ENCODE measurements around the gene AP2S1. TPM values are rescaled to one million over a fixed set of nuclear protein-coding genes. Genes with fewer than 3 reads are reported as not detected.

The AP2S1 gene
- total RNA-seq, 1 donor from 2014 or later, result 107 TPM

DNA sequence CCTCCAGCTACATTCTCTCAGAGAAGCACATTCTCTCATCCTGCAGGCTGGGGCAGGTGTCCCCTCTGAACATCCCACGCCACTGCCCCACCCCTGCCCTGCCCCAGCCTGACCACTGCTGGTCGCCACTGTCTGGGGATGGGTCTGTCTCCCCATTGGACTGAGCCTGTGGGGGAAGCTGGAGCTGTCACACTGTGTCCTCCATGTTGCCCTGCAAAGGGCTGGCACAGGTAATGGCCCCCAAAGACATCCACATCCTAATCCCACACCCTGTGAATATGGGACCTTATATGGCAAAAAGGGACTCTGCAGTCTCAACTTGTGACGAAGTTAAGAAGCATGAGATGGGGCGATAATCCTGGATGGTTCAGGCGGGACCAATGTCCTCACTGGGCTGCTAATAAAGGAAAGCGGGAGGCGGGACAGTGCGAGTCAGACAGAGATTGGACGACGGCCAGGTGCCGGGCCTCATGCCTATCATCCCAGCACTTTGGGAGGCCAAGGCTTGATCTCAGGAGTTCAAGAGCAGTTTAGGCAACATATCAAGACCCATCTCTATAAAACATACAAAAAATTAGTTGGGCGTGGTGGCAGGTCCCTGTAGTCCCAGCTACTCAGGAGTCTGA lies 9.1 kb downstream of the AP2S1 start:
- H3K27ac Mint-ChIP-seq, result peak overlapping the region; percentile 66
- peaks cover 18% of the 10 kb centered on the region for H3K36me3 Mint-ChIP-seq
- TF ChIP-seq, protein P1, sequence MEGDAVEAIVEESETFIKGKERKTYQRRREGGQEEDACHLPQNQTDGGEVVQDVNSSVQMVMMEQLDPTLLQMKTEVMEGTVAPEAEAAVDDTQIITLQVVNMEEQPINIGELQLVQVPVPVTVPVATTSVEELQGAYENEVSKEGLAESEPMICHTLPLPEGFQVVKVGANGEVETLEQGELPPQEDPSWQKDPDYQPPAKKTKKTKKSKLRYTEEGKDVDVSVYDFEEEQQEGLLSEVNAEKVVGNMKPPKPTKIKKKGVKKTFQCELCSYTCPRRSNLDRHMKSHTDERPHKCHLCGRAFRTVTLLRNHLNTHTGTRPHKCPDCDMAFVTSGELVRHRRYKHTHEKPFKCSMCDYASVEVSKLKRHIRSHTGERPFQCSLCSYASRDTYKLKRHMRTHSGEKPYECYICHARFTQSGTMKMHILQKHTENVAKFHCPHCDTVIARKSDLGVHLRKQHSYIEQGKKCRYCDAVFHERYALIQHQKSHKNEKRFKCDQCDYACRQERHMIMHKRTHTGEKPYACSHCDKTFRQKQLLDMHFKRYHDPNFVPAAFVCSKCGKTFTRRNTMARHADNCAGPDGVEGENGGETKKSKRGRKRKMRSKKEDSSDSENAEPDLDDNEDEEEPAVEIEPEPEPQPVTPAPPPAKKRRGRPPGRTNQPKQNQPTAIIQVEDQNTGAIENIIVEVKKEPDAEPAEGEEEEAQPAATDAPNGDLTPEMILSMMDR (IDR thresholded peaks at IDR 0.05; ENCODE audit: unreplicated experiment), result no peak
- H3K4me3 Mint-ChIP-seq, result no peak overlapping the region
- DNase-seq (ENCODE audit: low spot score in 2 of 2, unreplicated experiment in 2 of 2), result no peak
- no peaks in the 10 kb centered on the region for H3K27me3 Mint-ChIP-seq (ENCODE audit: low read depth)
- no peaks in the 10 kb centered on the region for H3K9me3 Mint-ChIP-seq
- H3K4me1 Mint-ChIP-seq, result peaks cover 16% of the 10 kb centered on the region

DNA sequence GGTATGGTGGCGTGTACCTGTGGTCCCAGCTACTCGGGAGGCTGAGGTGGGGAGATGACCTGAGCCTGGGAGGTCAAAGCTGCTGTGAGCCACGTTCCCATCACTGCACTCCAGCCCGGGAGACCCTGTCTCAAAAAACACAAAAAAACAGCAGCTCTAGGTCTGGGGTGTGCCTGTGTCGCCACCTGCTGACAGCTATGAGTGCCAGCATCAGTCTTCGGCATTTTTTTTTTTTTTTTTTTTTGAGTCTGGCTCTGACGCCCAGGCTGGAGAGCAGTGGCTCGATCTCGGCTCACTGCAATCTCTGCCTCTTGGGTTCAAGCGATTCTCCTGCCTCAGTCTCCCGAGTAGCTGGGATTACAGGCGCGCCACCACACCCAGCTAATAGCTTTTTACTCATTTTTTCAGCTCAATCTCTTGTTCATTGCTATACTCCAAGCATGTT lies 10.1 kb downstream of the AP2S1 start:
- DNase-seq (ENCODE audit: low spot score in 2 of 2, unreplicated experiment in 2 of 2), result peak in 1 of 2 experiments; percentile 68
- TF ChIP-seq, protein P1 (IDR thresholded peaks at IDR 0.05; ENCODE audit: unreplicated experiment), result peak; percentile 88
- no peaks in the 10 kb centered on the region for H3K27me3 Mint-ChIP-seq (ENCODE audit: low read depth)
- H3K36me3 Mint-ChIP-seq, result peaks cover 19% of the 10 kb centered on the region
- H3K4me1 Mint-ChIP-seq, result peaks cover 16% of the 10 kb centered on the region
- H3K4me3 Mint-ChIP-seq, result no peak overlapping the region
- H3K9me3 Mint-ChIP-seq, result no peaks in the 10 kb centered on the region
- H3K27ac Mint-ChIP-seq, result peak overlapping the region; percentile 94

DNA sequence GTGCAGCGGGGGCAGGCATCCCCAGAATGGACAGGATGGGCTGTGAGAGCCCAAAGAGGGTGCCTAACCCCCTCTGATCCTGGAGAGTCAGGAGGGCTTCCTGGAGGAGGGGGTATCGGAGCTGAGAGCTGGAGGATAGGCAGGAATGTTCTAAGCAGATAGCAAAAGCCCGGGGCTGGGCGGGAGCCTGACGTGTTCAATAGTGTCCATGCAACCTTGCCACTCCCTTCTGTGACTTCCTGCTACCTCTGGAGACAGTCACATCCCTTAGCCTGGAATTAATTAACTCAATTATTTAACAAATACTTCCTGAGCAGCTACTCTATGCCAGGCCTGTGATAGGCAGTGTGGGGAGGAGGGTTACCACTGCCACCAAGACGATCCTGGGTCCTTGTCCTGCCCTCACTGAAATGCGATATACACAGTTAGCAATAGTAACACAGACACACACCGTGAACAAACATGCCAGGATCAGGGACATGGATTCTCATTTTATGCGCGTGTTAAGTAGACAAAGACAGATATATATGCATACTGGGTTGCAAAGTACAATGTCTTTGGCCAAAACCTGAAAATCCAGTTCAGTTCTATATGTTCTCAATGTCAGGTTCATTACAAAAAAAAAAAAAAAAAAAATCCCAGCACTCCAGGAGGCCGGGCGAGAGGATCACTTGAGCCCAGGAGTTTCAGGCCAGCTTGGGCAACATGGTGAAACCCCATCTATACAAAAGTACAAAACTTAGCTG lies 10.7 kb downstream of the AP2S1 start:
- no peaks in the 10 kb centered on the region for H3K9me3 Mint-ChIP-seq
- H3K4me1 Mint-ChIP-seq, result peaks cover 16% of the 10 kb centered on the region
- peak overlapping the region; percentile 94 for H3K27ac Mint-ChIP-seq
- TF ChIP-seq, protein P1 (IDR thresholded peaks at IDR 0.05; ENCODE audit: unreplicated experiment), result no peak
- no peak overlapping the region for H3K4me3 Mint-ChIP-seq
- H3K27me3 Mint-ChIP-seq (ENCODE audit: low read depth), result no peaks in the 10 kb centered on the region
- peaks cover 19% of the 10 kb centered on the region for H3K36me3 Mint-ChIP-seq
- no peak for DNase-seq (ENCODE audit: low spot score in 2 of 2, unreplicated experiment in 2 of 2)

DNA sequence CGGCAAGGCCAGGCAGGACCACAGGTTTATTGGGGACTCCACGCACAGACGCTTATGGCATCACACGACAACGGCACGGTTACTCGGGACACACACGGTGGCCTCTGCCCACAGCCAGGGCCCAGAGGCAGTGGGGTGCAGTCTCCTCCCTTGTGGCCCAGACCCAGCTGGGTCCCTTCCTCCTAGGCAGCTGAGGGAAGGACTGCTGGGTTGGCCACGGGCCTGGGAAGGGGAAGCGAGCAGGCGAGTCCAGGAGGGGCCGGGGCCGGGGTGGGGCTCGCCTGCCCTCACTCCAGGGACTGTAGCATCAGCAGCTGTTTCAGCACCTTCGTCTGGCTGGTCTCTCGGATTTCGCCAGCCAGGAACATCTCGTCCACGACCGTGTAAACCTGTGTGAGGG lies 12.5 kb downstream of the AP2S1 start:
- Mint-ChIP-seq H3K27me3 (ENCODE audit: low read depth) (no peaks in the 10 kb centered on the region), H3K4me3 (no peak overlapping the region)
- TF ChIP-seq, protein P1 (IDR thresholded peaks at IDR 0.05; ENCODE audit: unreplicated experiment), result no peak

DNA sequence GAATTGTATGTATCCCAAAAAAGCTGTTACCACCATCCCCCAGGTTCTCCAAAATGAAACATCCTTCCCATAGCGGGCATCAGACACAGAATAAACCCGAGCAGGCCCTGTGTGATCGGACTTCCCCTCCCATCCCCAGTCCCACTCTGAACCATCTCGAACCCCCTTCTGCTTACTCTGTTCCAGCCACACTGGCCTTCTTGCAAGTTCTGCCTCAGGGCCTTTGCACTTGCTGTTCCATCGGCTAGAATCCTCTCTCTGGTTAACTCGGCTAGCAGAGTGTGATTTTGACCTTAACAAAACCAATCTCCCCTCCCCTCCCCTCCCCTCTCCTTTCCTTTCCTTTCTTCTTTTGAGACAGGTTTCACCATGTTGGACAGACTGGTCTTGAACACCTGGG lies 15.7 kb downstream of the AP2S1 start:
- Mint-ChIP-seq H3K36me3 (peaks cover 8% of the 10 kb centered on the region), H3K4me1 (peaks cover 2% of the 10 kb centered on the region), H3K4me3 (no peak overlapping the region), H3K27ac (no peak overlapping the region), H3K9me3 (peaks cover 9% of the 10 kb centered on the region), H3K27me3 (ENCODE audit: low read depth) (no peaks in the 10 kb centered on the region)
- TF ChIP-seq, protein P1 (IDR thresholded peaks at IDR 0.05; ENCODE audit: unreplicated experiment), result no peak
- no peak for DNase-seq (ENCODE audit: low spot score in 2 of 2, unreplicated experiment in 2 of 2)

More for the DNA sequence above, 12.5 kb downstream of the AP2S1 start:
- peaks cover 15% of the 10 kb centered on the region for H3K36me3 Mint-ChIP-seq
- H3K4me1 Mint-ChIP-seq, result peaks cover 16% of the 10 kb centered on the region
- no peak for DNase-seq (ENCODE audit: low spot score in 2 of 2, unreplicated experiment in 2 of 2)
- H3K9me3 Mint-ChIP-seq, result peaks cover 3% of the 10 kb centered on the region
- H3K27ac Mint-ChIP-seq, result no peak overlapping the region

Data from mesothelial cell of epicardium (in vitro differentiated cells).